Right lobe of liver (tissue), 6 donors: ENCODE measurements around the gene CAND1. TPM values are rescaled to one million over a fixed set of nuclear protein-coding genes. Genes with fewer than 3 reads are reported as not detected.

ENCODE experiments used
- ATAC-seq, 4 donors: fragments of 200-7000 bp; cut with Tn5 transposase; one replicate each; pipeline ENCODE4 v1.9.1; 2020; ENCODE audit warnings: mild to moderate bottlenecking in 4 of 4, moderate library complexity in 4 of 4
- DNase-seq, 3 donors: peaks; one replicate each; pipeline ENCODE4 v3.0.0-alpha.2; 2020
- H3K27ac ChIP-seq, 3 donors: fragments of 200-600 bp; one replicate each; pipeline ENCODE4 v1.8.0; 2022
- H3K27me3 ChIP-seq, 2 donors: fragments of 200-600 bp; one replicate each; pipeline ENCODE4 v1.8.0; 2022
- H3K36me3 ChIP-seq, 4 donors: fragments of 200-600 bp; sonication (generic) in 1 of 4; one replicate each; pipeline versions ENCODE4 v1.5.1 to v1.8.0; 2017 to 2022; ENCODE audit warnings: control low read depth in 1 of 4
- H3K4me1 ChIP-seq, 4 donors: fragments of 200-600 bp; sonication (generic) in 1 of 4; one replicate each; pipeline versions ENCODE4 v1.5.1 to v1.8.0; 2017 to 2022; ENCODE audit warnings: control low read depth in 1 of 4
- H3K4me3 ChIP-seq, 3 donors: fragments of 200-600 bp; one replicate each; pipeline ENCODE4 v1.8.0; 2022
- H3K9me3 ChIP-seq, 4 donors: fragments of 200-600 bp; sonication (generic) in 1 of 4; one replicate each; pipeline versions ENCODE4 v1.5.1 to v1.8.0; 2017 to 2022; ENCODE audit warnings: control low read depth in 1 of 4
- POLR2A ChIP-seq: fragments of 450-650 bp; IDR thresholded peaks from one replicate; pipeline ENCODE4 v1.6.1; 2017; ENCODE audit warnings: antibody characterized with exemption, mild to moderate bottlenecking
- WGBS: methylation state at CpG from one replicate; pipeline ENCODE4 v1.1.6; 2018; ENCODE audit warnings: low coverage, low lambda C conversion rate; ENCODE audit not compliant: insufficient coverage; ENCODE audit errors: missing lambda C conversion rate; 5-methylcytosine and 5-hydroxymethylcytosine counted together
- intact Hi-C, 2 donors: fragments of 100-400 bp; cut with DNase I; formaldehyde crosslinking; loops; one replicate each; pipeline versions ENCODE4 v1.11.2 to v1.14.1; 2022
- total RNA-seq, 6 experiments: library from RNA; depleted of rRNA in 2 of 6; stranded (reverse); fragments of >200 nt in 2 of 6; fragmentation: NEBNext Ultra II Directional in 3 of 6; extraction: Animal tissue kit (Norgen Biotek cat#: 25700) in 3 of 6; gene quantifications; one replicate each; pipeline versions ENCODE4 v1.1.0 to v1.2.4, GENCODE V29; 2016 to 2023
- TF ChIP-seq, protein P1 (sequence below), 4 donors: fragments of 200-600 bp in 3 of 4; fragments of 450-650 bp in 1 of 4; IDR thresholded peaks; one replicate each; pipeline versions ENCODE4 v1.5.1 to v1.8.0; 2016 to 2022; ENCODE audit warnings: antibody characterized with exemption in 4 of 4, mild to moderate bottlenecking in 2 of 4
- donor health status: DM: no; HTN: yes; CAD: no.
- donor health status: DM: no; HTN: no; CAD: no.
- donor health status: DM: no; HTN: no; CAD: no.
- donor health status: DM: no; HTN: yes; CAD: no.
- donor health status: DM: no; HTN: yes; CAD: no.

Gene CAND1
- total RNA-seq, 6 experiments from 2014 or later, result 29.3 to 64.4 (median 57.6) TPM

DNA sequence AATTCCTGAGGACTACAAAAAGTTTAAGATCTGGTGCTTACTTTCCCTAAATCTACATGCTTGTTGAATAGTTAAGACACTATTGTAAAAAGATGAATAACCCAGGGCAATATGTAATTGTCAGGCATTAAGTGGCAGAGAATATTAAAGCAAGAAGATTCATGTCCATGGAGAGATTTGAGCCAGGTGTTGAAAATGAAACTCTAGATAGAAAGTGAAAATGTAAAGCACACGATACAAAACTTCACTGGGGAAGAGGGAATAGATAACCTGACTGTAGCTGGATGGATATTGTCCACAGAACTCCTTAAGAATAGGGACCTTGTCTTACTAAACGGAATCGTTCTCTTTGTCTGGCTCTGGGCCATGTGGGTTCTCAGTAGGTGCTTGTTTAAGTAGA lies 5.0 kb downstream of the CAND1 start:
- intact Hi-C loops, result no loop called here
- Histone ChIP-seq H3K9me3 (no peaks in the 10 kb centered on the region), H3K27me3 (no peaks in the 10 kb centered on the region), H3K36me3 (no peaks in the 10 kb centered on the region), H3K27ac (no peak overlapping the region), H3K4me1 (peaks cover 0 to 42% (median 3%) of the 10 kb centered on the region in 4 donors), H3K4me3 (no peak overlapping the region)
- TF ChIP-seq, protein P1, sequence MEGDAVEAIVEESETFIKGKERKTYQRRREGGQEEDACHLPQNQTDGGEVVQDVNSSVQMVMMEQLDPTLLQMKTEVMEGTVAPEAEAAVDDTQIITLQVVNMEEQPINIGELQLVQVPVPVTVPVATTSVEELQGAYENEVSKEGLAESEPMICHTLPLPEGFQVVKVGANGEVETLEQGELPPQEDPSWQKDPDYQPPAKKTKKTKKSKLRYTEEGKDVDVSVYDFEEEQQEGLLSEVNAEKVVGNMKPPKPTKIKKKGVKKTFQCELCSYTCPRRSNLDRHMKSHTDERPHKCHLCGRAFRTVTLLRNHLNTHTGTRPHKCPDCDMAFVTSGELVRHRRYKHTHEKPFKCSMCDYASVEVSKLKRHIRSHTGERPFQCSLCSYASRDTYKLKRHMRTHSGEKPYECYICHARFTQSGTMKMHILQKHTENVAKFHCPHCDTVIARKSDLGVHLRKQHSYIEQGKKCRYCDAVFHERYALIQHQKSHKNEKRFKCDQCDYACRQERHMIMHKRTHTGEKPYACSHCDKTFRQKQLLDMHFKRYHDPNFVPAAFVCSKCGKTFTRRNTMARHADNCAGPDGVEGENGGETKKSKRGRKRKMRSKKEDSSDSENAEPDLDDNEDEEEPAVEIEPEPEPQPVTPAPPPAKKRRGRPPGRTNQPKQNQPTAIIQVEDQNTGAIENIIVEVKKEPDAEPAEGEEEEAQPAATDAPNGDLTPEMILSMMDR (IDR thresholded peaks at IDR 0.05), result no peak
- no peak for TF ChIP-seq POLR2A
- WGBS, result 15% methylated on average over 3 of the region's 3 CpGs
- no peak for ATAC-seq
- no peak for DNase-seq

DNA sequence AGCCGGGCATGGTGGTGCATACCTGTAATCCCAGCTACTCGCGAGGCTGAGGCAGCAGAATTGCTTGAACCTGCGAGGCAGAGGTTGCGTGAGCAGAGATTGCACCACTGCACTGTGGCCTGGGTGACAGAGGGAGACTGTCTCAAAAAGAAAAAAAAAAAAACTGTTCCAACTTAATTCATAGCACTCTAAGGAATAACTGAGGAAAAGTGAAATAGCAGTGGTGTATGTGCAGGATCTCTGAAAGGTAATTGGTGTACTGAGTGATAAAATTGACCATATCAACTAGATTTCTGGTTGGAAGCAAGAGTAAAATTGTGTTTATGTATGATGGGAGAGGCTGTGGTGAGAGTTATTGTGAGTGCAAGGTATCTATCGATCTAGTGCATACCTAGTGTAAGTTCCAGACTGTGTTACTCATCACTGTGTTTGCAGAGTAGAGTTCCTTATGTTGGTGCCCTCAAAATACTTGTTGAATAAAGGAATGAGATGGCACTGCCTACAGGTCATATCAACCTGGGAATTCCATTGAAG lies 6.3 kb downstream of the CAND1 start:
- WGBS, result 46% methylated on average over 6 of the region's 6 CpGs
- ATAC-seq (peak; percentile 33 to 88 (median 66)), DNase-seq (peak; percentile 37 to 68 (median 63))
- H3K36me3 ChIP-seq, result no peaks in the 10 kb centered on the region
- H3K4me1 ChIP-seq, result peaks cover 0 to 55% (median 3%) of the 10 kb centered on the region in 4 donors
- H3K4me3 ChIP-seq, result no peak overlapping the region
- no peaks in the 10 kb centered on the region for H3K9me3 ChIP-seq
- TF ChIP-seq, protein P1 (IDR thresholded peaks at IDR 0.05), result no peak
- no peak for TF ChIP-seq POLR2A
- intact Hi-C loops, result no loop called here
- no peaks in the 10 kb centered on the region for H3K27me3 ChIP-seq
- no peak overlapping the region for H3K27ac ChIP-seq

DNA sequence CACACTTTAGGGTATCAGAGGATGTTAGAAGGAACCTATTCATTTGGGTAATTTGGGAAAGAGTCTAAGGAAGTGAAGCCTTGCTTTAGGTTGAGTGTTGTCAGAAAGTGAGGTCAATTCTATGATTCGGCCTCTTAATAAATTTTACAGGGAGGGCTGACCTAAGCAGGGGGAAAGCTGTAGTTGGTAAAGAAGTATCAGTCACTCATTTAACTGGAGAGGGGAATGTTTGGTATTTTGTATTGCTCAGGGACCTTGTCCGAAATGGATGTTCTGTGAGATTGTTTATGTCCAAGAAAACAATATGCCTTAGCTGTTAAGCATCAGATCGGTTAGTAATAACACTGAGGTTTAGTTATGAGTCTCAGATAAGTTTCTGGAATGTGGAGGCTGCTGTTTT lies 7.3 kb downstream of the CAND1 start:
- no peak overlapping the region for H3K4me3 ChIP-seq
- WGBS, result 60% methylated on average over 3 of the region's 3 CpGs
- no peaks in the 10 kb centered on the region for H3K27me3 ChIP-seq
- ATAC-seq (no peak), DNase-seq (no peak)
- H3K4me1 ChIP-seq, result peaks cover 0 to 47% (median 3%) of the 10 kb centered on the region in 4 donors
- intact Hi-C loops, result no loop called here
- TF ChIP-seq, protein P1 (IDR thresholded peaks at IDR 0.05), result no peak
- TF ChIP-seq POLR2A, result no peak
- no peaks in the 10 kb centered on the region for H3K36me3 ChIP-seq
- no peaks in the 10 kb centered on the region for H3K9me3 ChIP-seq
- no peak overlapping the region for H3K27ac ChIP-seq

DNA sequence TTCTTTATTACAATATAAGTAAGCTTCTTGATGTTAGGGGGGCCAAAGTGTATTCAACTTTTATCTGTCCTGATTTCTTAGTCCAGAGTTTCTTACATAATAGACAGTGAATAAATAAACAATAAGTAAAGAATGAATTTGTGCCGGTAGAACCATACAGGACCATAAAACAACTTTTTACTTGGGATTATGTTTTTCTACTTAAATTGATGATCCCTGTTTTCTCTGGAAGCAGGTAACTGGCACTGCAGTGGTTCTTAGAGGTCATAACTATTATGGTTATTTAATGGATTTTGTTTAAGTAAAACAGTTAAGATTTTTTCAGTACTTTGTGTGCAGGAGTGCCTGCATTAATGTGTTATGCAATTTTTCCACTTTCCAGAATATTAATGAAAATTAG lies 10.5 kb downstream of the CAND1 start:
- intact Hi-C loops, result no loop called here
- TF ChIP-seq POLR2A, result no peak
- TF ChIP-seq, protein P1 (IDR thresholded peaks at IDR 0.05), result no peak

More for the DNA sequence above, 10.5 kb downstream of the CAND1 start:
- H3K4me3 ChIP-seq, result no peak overlapping the region
- peaks cover 0 to 30% (median 3%) of the 10 kb centered on the region in 4 donors for H3K4me1 ChIP-seq
- peaks cover 0 to 13% (median 0%) of the 10 kb centered on the region in 4 donors for H3K36me3 ChIP-seq
- ATAC-seq, result no peak
- no peaks in the 10 kb centered on the region for H3K9me3 ChIP-seq
- no peak for DNase-seq
- WGBS, result 19% methylated on average over 1 of the region's 1 CpG
- no peak overlapping the region for H3K27ac ChIP-seq
- no peaks in the 10 kb centered on the region for H3K27me3 ChIP-seq
